ENCODE results near the gene GDF11.

- TF ChIP-seq CTCF (tag by site-specific recombination; IDR thresholded peaks at IDR 0.05) (no peak), PBX3 (CRISPR knock-in tag; IDR thresholded peaks at IDR 0.05) (no peak), ZNF121 (tag by site-specific recombination; IDR thresholded peaks at IDR 0.05) (no peak), ZNF274 (IDR thresholded peaks at IDR 0.05; ENCODE audit: low read length) (no peak), ZNF274 (tag by site-specific recombination; IDR thresholded peaks at IDR 0.05; ENCODE audit: borderline replicate concordance) (no peak), ZNF707 (tag by site-specific recombination; IDR thresholded peaks at IDR 0.05) (no peak), ZSCAN18 (tag by site-specific recombination; IDR thresholded peaks at IDR 0.05) (no peak), ZBTB10 (tag by site-specific recombination; IDR thresholded peaks at IDR 0.05) (no peak), TCF7L2 (IDR thresholded peaks at IDR 0.05; ENCODE audit: borderline replicate concordance, low read depth, low read length) (no peak), SP3 (tag by site-specific recombination; IDR thresholded peaks at IDR 0.05) (no peak), KLF10 (tag by site-specific recombination; IDR thresholded peaks at IDR 0.05) (no peak), REPIN1 (tag by site-specific recombination; IDR thresholded peaks at IDR 0.05; ENCODE audit: low read depth) (no peak), ZNF521 (tag by site-specific recombination; IDR thresholded peaks at IDR 0.05) (no peak)
These were observed 53.0 kb downstream of the GDF11 start for GRCh38 chr12:55795950-55796349.
